Measurements from ENCODE around the gene SLC30A2. TPM values are rescaled to one million over a fixed set of nuclear protein-coding genes. Genes with fewer than 3 reads are reported as not detected.

The SLC30A2 gene
- total RNA-seq, 4 donors from 2014 or later: 0.14 TPM; not detected in 3

DNA sequence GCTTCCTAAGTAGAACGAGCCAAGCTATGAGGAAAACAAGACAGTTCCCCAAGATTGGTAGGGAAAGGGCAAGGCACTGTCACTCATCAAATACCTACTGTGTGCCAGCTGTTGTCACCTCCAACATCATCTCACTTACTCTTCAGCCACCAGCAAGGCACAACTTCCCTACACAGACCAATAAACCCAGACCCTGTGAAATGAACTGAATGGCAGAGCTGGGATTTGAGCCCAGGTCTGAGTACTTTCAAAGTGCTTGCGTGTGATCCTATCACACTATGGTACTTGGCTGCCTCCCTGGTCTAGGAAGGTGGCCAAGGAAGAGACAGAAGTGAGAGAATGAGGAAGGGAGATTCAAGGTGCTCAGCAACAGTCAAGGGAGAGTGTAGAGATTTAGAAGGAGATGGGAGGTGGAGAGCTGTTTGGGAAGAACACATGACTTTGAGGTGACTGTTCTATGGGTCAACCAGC lies 38.2 kb upstream of the SLC30A2 start:
- H3K27me3 ChIP-seq: peaks cover 21% of the 10 kb centered on the region
- H3K36me3 ChIP-seq: no peaks in the 10 kb centered on the region
- H3K4me1 ChIP-seq: no peaks in the 10 kb centered on the region
- H3K4me3 ChIP-seq: no peak overlapping the region
- in situ Hi-C loops (cut with MboI; ENCODE audit: low pct_ligation_motif_present in 1 of 4, low pct_unique_long_range_greater_than_20kb in 1 of 4, low sequenced_read_pairs in 3 of 4) (no loop called here), intact Hi-C loops (cut with DNase I; ENCODE audit: low total_unique reads) (no loop called here)
- TF ChIP-seq EP300 (IDR thresholded peaks at IDR 0.05; ENCODE audit: low read depth) (no peak), POLR2A (IDR thresholded peaks at IDR 0.05) (no peak), POLR2AphosphoS5 (IDR thresholded peaks at IDR 0.05) (no peak)
- TF ChIP-seq, protein P1, sequence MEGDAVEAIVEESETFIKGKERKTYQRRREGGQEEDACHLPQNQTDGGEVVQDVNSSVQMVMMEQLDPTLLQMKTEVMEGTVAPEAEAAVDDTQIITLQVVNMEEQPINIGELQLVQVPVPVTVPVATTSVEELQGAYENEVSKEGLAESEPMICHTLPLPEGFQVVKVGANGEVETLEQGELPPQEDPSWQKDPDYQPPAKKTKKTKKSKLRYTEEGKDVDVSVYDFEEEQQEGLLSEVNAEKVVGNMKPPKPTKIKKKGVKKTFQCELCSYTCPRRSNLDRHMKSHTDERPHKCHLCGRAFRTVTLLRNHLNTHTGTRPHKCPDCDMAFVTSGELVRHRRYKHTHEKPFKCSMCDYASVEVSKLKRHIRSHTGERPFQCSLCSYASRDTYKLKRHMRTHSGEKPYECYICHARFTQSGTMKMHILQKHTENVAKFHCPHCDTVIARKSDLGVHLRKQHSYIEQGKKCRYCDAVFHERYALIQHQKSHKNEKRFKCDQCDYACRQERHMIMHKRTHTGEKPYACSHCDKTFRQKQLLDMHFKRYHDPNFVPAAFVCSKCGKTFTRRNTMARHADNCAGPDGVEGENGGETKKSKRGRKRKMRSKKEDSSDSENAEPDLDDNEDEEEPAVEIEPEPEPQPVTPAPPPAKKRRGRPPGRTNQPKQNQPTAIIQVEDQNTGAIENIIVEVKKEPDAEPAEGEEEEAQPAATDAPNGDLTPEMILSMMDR (IDR thresholded peaks at IDR 0.05): no peak
- no peak overlapping the region for H3K27ac ChIP-seq
- DNase-seq: no peak
- H3K9me3 ChIP-seq: no peaks in the 10 kb centered on the region
- WGBS, 2 donors (ENCODE audit: low coverage in 1 of 2): 45 to 63% methylated on average over 1 to 2 of the region's 2 CpGs

DNA sequence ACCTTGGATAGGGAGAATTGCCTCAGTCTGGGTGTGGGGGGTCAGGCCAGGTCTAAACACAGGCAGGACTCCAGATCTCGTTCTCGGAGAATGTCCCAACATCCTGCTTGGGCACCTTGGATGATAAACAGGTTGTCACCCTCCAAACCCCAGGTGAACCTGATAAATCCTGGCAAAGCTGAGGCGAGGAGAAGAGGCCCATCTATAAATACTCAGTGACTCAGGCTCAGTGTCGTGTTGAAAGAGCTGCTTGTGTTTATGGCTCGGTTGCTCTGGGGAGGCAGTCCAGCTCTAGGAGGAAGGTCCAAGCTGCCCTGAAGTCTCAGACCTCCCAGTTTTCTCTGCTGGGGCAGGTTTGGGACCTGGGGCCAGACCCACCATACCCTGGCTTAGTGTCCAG lies 37.3 kb upstream of the SLC30A2 start:
- intact Hi-C loops (cut with DNase I; ENCODE audit: low total_unique reads) (no loop called here), in situ Hi-C loops (cut with MboI; ENCODE audit: low pct_ligation_motif_present in 1 of 4, low pct_unique_long_range_greater_than_20kb in 1 of 4, low sequenced_read_pairs in 3 of 4) (no loop called here)
- no peak for DNase-seq
- H3K9me3 ChIP-seq: no peaks in the 10 kb centered on the region
- WGBS, 2 donors (ENCODE audit: low coverage in 1 of 2): 49% methylated on average over 5 of the region's 5 CpGs; no CpG with 5 or more reads in 1 of the 2 donors
- no peak overlapping the region for H3K27ac ChIP-seq
- no peak overlapping the region for H3K4me3 ChIP-seq
- H3K4me1 ChIP-seq: peaks cover 0 to 4% (median 3%) of the 10 kb centered on the region in 4 donors
- H3K36me3 ChIP-seq: no peaks in the 10 kb centered on the region
- TF ChIP-seq EP300 (IDR thresholded peaks at IDR 0.05; ENCODE audit: low read depth): no peak
- TF ChIP-seq POLR2AphosphoS5 (IDR thresholded peaks at IDR 0.05): no peak
- TF ChIP-seq POLR2A (IDR thresholded peaks at IDR 0.05): no peak
- TF ChIP-seq, protein P1 (IDR thresholded peaks at IDR 0.05): no peak
- peaks cover 21% of the 10 kb centered on the region for H3K27me3 ChIP-seq

DNA sequence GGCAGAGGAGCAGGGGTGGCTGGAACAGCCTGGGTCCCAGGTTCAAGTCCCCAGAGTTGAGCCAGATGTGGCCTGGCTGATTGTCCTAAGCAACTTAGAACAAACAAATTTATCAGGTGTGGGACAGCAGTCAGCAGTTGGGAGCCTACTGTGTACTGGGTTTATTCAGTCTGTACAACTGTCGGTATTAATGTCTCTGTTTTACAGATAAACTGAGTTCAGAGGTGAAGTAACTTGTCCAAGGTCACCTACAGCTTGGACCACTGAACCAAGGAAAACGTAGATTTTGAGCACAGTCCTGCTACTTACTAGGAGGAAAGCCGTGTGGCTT lies 36.1 kb upstream of the SLC30A2 start:
- no peak for DNase-seq
- TF ChIP-seq, protein P1 (IDR thresholded peaks at IDR 0.05): no peak
- TF ChIP-seq POLR2A (IDR thresholded peaks at IDR 0.05): no peak
- no peak for TF ChIP-seq EP300 (IDR thresholded peaks at IDR 0.05; ENCODE audit: low read depth)
- TF ChIP-seq POLR2AphosphoS5 (IDR thresholded peaks at IDR 0.05): no peak
- Histone ChIP-seq H3K27ac (no peak overlapping the region), H3K27me3 (peaks cover 21% of the 10 kb centered on the region), H3K4me3 (no peak overlapping the region), H3K36me3 (no peaks in the 10 kb centered on the region), H3K9me3 (no peaks in the 10 kb centered on the region), H3K4me1 (peaks cover 0 to 7% (median 4%) of the 10 kb centered on the region in 4 donors)
- intact Hi-C loops (cut with DNase I; ENCODE audit: low total_unique reads): no loop called here
- in situ Hi-C loops (cut with MboI; ENCODE audit: low pct_ligation_motif_present in 1 of 4, low pct_unique_long_range_greater_than_20kb in 1 of 4, low sequenced_read_pairs in 3 of 4): no loop called here
- 60 to 79% methylated on average over 2 to 3 of the region's 3 CpGs for WGBS, 2 donors (ENCODE audit: low coverage in 1 of 2)

DNA sequence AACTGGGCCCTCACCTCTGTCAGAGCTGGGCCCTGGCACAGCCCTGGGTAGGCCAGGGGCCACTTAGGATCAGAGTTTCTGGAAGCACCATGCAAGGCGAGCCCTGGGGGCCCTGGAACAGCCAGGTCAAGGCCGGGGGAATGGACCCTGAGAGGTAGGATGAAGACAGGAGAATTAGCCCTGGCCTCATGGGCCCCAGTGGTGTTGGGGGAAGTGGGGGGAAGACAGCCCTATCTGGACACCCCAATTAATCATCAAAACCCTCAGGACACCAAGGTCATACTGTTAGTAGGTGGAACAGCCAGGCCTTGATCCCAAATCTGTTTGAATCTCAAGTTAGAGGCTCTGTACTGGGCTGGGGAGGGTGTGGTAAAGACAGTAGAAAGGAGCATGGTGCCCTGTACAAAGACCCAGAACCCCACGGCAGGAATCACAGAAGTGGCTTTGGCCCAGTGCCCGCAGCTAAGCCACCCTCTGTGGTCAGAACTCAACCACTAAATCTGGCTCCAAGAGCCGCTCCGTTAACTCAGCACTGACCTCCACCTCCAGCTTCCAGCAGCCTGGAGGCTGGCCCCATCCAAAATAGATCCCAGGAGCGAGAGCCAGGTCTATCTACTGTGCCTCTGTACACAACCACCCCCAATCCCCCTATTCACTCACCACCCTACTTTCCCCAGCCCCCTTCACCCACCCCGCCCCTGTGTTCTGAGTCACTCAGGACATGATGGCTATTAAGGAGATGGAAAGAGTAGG lies 35.5 kb upstream of the SLC30A2 start:
- DNase-seq: no peak
- no peak overlapping the region for H3K27ac ChIP-seq
- peaks cover 0 to 7% (median 4%) of the 10 kb centered on the region in 4 donors for H3K4me1 ChIP-seq
- 75% methylated on average over 8 of the region's 8 CpGs; no CpG with 5 or more reads in 1 of the 2 donors for WGBS, 2 donors (ENCODE audit: low coverage in 1 of 2)
- H3K27me3 ChIP-seq: peaks cover 21% of the 10 kb centered on the region
- intact Hi-C loops (cut with DNase I; ENCODE audit: low total_unique reads) (no loop called here), in situ Hi-C loops (cut with MboI; ENCODE audit: low pct_ligation_motif_present in 1 of 4, low pct_unique_long_range_greater_than_20kb in 1 of 4, low sequenced_read_pairs in 3 of 4) (no loop called here)
- no peaks in the 10 kb centered on the region for H3K36me3 ChIP-seq
- TF ChIP-seq, protein P1 (IDR thresholded peaks at IDR 0.05): no peak
- TF ChIP-seq POLR2A (IDR thresholded peaks at IDR 0.05) (no peak), EP300 (IDR thresholded peaks at IDR 0.05; ENCODE audit: low read depth) (no peak), POLR2AphosphoS5 (IDR thresholded peaks at IDR 0.05) (no peak)
- no peaks in the 10 kb centered on the region for H3K9me3 ChIP-seq
- H3K4me3 ChIP-seq: no peak overlapping the region

Data from transverse colon (tissue), 4 donors.